Subcutaneous adipose tissue (tissue), 4 donors: Measurements from ENCODE around the gene RERE. TPM values are rescaled to one million over a fixed set of nuclear protein-coding genes. Genes with fewer than 3 reads are reported as not detected.

Source experiments
- CTCF ChIP-seq: fragments of 450-650 bp; IDR thresholded peaks from one replicate; pipeline ENCODE4 v1.5.1; 2016; ENCODE audit warnings: low read depth, mild to moderate bottlenecking, control low read depth, antibody characterized with exemption, moderate library complexity
- total RNA-seq, 4 donors: library from RNA; depleted of rRNA; stranded (reverse); fragments of >200 nt; gene quantifications; one replicate each; pipeline ENCODE4 v1.1.0, GENCODE V29; 2016

Gene RERE
- total RNA-seq, 4 donors from 2014 or later: 67.0 to 91.4 (median 83.1) TPM

- no peak for TF ChIP-seq CTCF
Observed at GRCh38 chr1:8627728-8628127, 189.7 kb downstream of the RERE start.

- no peak for TF ChIP-seq CTCF
Observed at GRCh38 chr1:8625981-8626898, 191.2 kb downstream of the RERE start.

- TF ChIP-seq CTCF: no peak
Observed at GRCh38 chr1:8625491-8625890, 191.9 kb downstream of the RERE start.

GRCh38 chr1:8607906-8608305 lies 209.5 kb downstream of the RERE start:
- TF ChIP-seq CTCF: no peak

- no peak for TF ChIP-seq CTCF
Observed at GRCh38 chr1:8604041-8604945, 213.1 kb downstream of the RERE start.

GRCh38 chr1:8603220-8603616 lies 214.2 kb downstream of the RERE start:
- TF ChIP-seq CTCF: no peak
